GM12865 (cell line): ENCODE results near the gene AP3B2.

Experiments
- DNase-seq: peaks from one replicate; pipeline ENCODE4 v3.0.0; 2010; ENCODE audit warnings: low read depth
- H3K4me3 ChIP-seq: 2 replicates; pipeline ENCODE4 v1.5.1; 2011; ENCODE audit warnings: mild to moderate bottlenecking, low read depth, low read length, control low read depth
- CTCF ChIP-seq: IDR thresholded peaks from 2 replicates; pipeline ENCODE4 v1.5.1; 2011; ENCODE audit warnings: low read length, control low read depth, low read depth, inconsistent platforms; ENCODE audit not compliant: insufficient read depth; ENCODE audit errors: missing control alignments

AP3B2 gene

DNA sequence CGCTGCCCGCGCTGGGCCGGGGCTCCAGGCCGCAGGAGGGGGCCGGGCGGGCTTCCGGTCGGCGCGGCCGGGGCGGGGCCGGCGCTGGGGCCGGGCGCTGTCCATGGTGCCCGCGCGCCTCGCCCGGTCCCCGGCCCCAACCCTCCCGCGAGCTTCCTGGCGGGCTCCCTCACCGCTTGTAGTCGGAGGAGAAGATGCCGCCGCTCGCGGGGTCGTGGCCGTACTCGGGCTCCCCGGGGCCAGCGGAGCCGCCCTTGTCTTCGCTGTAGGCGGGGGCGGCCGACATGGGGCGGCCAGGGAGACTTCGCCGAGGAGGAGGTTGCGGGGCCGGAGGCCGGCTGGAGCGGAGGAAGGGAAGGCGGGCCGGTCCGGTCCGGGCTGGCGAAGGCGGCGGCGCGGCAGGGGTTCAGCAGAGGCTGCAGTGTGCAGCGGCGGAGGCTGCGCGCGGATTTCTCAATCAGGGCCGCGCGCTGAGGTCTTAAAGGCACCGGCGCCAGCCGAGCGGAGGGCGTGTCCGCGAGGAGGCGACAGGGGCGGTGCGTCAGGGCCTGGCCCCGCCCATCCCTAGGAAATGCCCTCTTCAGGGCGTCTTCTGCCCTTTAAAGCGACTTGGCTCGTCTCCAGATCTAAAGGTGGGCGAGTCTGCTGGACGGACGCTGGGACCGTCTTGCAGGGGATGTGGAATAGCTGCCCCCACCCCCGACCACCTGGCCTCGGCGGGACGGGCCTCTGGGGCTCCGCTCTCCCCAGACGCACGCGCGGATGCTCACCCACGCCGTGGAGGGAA is at the start of gene AP3B2:
Gene AP3B2 (minus strand): TSS at position 455 of the 787 bp plus-strand sequence. CDS start 169 bp downstream, at position 286.
- TF ChIP-seq CTCF, result no peak
- peak; percentile 79 for DNase-seq
- H3K4me3 ChIP-seq, result peak within 1 kb of the TSS; percentile 60

- TF ChIP-seq CTCF, result no peak
Measured at GRCh38 chr15:82751308-82751707, 41.6 kb upstream of the AP3B2 start.

DNA sequence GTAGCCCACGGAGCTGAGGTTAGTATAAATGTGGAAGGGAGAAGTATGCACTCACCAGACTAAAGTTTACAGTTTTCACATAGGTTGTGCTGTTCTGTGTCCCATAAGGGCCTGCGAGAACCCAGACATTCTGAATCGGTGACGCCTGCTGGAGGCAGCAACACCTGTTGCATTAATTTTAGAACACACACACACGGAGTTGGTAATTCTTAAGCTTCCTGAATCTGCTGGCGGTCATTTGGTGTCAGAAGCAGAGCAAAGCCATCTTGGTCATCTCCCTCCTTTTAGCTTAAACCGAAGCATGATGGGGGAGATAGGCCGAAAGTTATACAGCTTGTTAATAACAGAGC is 41.1 kb upstream of the AP3B2 start:
- peak; percentile 61 for DNase-seq
- H3K4me3 ChIP-seq, result peak overlapping the region; percentile 60
- TF ChIP-seq CTCF, result no peak

More at GRCh38 chr15:82751308-82751707, 41.6 kb upstream of the AP3B2 start:
- peak overlapping the region; percentile 60 for H3K4me3 ChIP-seq
- DNase-seq, result no peak

GRCh38 chr15:82749951-82750830 is 40.5 kb upstream of the AP3B2 start:
- TF ChIP-seq CTCF, result no peak
- DNase-seq, result peak; percentile 92
- peak overlapping the region; percentile 60 for H3K4me3 ChIP-seq

- H3K4me3 ChIP-seq, result no peak overlapping the region
- DNase-seq, result no peak
- no peak for TF ChIP-seq CTCF
Measured at GRCh38 chr15:82748315-82748714, 38.6 kb upstream of the AP3B2 start.

GRCh38 chr15:82743810-82744209 is 34.1 kb upstream of the AP3B2 start:
- no peak for DNase-seq
- TF ChIP-seq CTCF, result no peak
- H3K4me3 ChIP-seq, result no peak overlapping the region
